Fibroblast of villous mesenchyme (primary cell): ENCODE data around the gene TAS1R2. TPM values are rescaled to one million over a fixed set of nuclear protein-coding genes. Genes with fewer than 3 reads are reported as not detected.

Experiments used
- DNase-seq: peaks from one replicate; pipeline ENCODE4 v3.0.0-alpha.2; 2010; ENCODE audit warnings: low read depth
- H3K4me3 ChIP-seq: 2 replicates; pipeline ENCODE4 v1.5.1; 2011; ENCODE audit warnings: low read depth, mild to moderate bottlenecking, low read length
- CTCF ChIP-seq: IDR thresholded peaks from 2 replicates; pipeline ENCODE4 v1.5.1; 2012; ENCODE audit warnings: low read depth, mild to moderate bottlenecking, low read length; ENCODE audit not compliant: insufficient read depth
- total RNA-seq: library from RNA; depleted of rRNA; stranded (reverse); fragments of >200 nt; gene quantifications from 2 replicates; pipeline ENCODE4 v1.2.3, GENCODE V29; 2012

TAS1R2 gene
- total RNA-seq, 1 donor = not detected

- H3K4me3 ChIP-seq = no peak overlapping the region
- no peak for DNase-seq
- TF ChIP-seq CTCF = no peak
These were observed 41.5 kb downstream of the TAS1R2 start for GRCh38 chr1:18817795-18818435.

DNA sequence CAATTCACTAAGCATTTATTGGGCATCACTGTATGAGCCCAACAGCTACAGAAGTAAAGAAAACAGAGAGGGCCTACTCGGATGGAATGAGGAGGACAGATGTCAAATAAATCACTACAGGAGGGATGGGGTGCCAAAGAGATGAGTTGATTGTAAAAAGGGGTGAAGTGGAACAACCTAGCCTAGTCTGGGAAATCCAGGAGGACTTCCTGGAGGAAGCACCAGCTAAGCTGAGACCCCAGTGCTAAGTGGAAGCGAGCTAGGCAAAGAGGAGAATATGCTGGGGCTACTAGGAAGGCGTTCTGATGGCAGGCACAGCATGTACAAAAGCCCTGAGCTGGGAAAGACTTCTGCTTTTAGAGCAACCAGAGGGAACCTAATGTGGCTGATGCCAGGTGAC lies 42.1 kb downstream of the TAS1R2 start:
- H3K4me3 ChIP-seq = no peak overlapping the region
- no peak for DNase-seq
- no peak for TF ChIP-seq CTCF

GRCh38 chr1:18816808-18817207 lies 42.7 kb downstream of the TAS1R2 start:
- no peak overlapping the region for H3K4me3 ChIP-seq
- no peak for TF ChIP-seq CTCF
- no peak for DNase-seq

GRCh38 chr1:18814874-18815531 lies 44.5 kb downstream of the TAS1R2 start:
- TF ChIP-seq CTCF = no peak
- H3K4me3 ChIP-seq = no peak overlapping the region
- no peak for DNase-seq

GRCh38 chr1:18814425-18814824 lies 45.0 kb downstream of the TAS1R2 start:
- no peak for TF ChIP-seq CTCF
- no peak overlapping the region for H3K4me3 ChIP-seq
- DNase-seq = no peak

DNA sequence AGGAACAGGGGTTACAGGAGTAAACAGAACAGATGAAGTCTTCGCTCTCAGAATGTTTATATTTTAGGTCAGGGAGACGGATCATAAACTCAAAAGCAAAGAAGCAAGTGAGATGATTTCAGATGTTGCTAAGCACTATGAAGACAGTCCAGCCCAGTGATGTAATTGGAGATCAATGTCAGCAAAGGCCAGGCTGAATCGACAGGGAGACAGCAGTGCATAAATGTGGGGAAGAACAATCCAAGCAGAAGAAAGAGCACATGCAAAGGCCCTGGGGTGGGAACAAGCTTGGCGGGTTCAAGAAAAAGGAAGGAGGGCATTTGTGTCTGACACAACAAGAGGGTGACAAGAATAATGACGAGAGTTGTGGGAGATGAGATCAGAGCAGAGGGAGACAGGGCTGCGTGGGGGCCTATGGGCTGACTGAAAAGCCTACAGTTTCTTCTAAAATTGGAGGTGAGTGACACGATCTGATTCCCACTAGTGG lies 47.0 kb downstream of the TAS1R2 start:
- no peak overlapping the region for H3K4me3 ChIP-seq
- no peak for DNase-seq
- TF ChIP-seq CTCF = no peak
